ENCODE measurements around the gene S100PBP.

DNA sequence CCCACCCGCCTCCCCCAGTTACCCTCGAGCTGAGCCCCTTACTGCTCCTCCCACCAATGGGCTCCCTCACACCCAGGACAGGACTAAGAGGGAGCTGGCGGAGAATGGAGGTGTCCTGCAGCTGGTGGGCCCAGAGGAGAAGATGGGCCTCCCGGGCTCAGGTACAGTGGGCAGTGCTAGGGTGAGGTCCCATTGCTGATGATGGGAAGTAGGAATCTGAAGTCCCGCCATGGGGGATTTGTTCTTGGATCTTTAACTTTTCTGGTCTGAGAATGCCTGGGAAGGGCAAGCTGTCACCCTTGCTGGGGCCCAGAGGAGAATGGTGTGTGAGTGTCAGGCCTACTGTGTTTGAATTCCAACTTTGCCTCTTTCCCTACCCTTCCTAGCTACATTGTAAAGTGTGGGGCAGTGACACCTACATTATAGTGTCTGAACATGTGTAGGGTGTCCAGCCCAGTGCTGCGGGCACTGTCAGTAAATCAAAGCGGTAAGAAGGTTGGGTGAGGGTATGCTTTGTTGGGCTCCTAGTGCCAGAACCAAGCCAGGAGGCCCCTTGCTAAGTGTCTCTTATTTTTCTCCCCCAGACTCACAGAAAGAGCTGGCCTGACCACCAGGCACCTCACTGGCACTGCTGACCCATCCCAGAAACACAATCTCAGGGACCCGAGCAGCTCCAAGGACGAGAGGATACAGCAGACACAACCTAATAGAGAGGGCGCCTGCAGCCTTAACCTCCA, 45.0 kb upstream of the S100PBP start:
- TF ChIP-seq JUND (IDR thresholded peaks at IDR 0.05) = no peak
- TF ChIP-seq, protein P1, sequence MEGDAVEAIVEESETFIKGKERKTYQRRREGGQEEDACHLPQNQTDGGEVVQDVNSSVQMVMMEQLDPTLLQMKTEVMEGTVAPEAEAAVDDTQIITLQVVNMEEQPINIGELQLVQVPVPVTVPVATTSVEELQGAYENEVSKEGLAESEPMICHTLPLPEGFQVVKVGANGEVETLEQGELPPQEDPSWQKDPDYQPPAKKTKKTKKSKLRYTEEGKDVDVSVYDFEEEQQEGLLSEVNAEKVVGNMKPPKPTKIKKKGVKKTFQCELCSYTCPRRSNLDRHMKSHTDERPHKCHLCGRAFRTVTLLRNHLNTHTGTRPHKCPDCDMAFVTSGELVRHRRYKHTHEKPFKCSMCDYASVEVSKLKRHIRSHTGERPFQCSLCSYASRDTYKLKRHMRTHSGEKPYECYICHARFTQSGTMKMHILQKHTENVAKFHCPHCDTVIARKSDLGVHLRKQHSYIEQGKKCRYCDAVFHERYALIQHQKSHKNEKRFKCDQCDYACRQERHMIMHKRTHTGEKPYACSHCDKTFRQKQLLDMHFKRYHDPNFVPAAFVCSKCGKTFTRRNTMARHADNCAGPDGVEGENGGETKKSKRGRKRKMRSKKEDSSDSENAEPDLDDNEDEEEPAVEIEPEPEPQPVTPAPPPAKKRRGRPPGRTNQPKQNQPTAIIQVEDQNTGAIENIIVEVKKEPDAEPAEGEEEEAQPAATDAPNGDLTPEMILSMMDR (IDR thresholded peaks at IDR 0.05) = no peak

Data from SK-N-SH (cell line).